OCI-M1 (cell line): Measurements from ENCODE around the gene ZNRF3.
"Not testable (repeated sequence)": the region's sequence is repeated elsewhere in the genome, so short reads cannot be mapped to it uniquely, and the experiment has no call there.

Experiments used
- DNase-seq: peaks from one replicate; lab custom pipeline; 2025; lab: John Stamatoyannopoulos, UW

The ZNRF3 gene

DNA sequence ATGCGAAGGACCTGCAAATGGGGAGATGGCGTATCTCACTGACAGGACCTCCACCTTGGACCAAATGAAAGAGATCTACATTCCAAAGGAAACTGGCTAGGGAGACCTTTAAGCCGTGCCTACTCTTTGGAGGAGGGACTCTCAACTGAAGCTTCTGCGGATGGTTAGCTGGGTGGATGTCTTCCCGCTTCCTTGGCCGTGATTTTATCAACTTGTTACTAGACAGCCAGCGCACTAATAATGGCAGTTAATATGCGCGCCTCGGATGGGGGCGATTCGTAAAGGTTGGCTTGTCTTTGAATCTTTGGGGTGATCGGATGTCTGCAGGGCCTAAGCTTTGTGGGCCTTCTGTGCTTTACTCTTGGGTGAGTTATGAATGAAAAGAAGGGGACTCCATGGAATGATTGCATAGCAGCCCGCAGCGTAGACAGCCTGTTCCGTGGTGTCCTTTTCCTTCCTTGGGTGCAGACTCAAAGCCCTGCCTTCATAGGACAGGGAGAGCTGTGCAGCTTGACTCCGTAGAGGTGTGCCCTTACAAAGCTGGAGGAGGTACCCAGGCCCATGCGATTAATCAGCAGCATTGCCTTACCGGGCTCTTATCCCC, 1.5 kb downstream of the ZNRF3 start:
- no peak for DNase-seq

DNA sequence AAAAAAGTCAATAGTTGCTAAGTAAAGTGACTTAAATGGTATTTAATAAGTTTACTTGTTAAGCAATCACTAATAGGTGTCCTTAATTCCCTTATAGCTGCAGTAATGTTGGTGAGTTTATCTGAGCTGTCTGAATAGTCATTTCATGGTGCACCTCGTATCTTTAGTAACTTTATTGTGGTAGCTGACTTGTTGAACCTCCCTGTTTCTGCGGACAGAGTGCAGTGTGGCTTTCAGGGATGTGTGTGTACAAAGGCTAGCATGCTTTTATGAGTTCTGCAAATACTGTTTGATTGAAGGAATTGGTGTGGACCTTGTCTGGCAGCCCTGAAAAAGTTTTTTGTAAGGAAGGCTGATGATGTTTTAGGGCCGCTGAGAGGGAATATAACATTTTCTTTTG, 2.6 kb downstream of the ZNRF3 start:
- DNase-seq, result peak; percentile 47

DNA sequence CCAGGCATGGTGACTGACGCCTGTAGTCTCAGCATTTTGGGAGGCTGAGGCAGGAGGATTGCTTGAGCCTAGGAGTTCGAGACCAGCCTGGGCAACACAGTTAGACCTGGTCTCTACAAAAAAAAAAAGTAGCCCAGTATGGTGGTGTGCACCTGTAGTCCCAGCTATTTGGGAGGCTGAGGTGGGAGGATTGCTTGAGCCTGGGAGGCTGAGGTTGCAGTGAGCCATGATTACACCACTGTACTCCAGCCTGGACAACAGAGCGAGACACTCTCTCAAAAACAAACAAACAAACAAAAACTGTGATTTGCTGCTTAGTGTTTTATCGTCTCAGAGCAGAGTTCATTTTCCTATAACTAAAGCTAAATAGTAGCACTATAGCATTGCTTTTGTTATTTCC, 3.3 kb downstream of the ZNRF3 start:
- DNase-seq, result not testable (repeated sequence)

DNA sequence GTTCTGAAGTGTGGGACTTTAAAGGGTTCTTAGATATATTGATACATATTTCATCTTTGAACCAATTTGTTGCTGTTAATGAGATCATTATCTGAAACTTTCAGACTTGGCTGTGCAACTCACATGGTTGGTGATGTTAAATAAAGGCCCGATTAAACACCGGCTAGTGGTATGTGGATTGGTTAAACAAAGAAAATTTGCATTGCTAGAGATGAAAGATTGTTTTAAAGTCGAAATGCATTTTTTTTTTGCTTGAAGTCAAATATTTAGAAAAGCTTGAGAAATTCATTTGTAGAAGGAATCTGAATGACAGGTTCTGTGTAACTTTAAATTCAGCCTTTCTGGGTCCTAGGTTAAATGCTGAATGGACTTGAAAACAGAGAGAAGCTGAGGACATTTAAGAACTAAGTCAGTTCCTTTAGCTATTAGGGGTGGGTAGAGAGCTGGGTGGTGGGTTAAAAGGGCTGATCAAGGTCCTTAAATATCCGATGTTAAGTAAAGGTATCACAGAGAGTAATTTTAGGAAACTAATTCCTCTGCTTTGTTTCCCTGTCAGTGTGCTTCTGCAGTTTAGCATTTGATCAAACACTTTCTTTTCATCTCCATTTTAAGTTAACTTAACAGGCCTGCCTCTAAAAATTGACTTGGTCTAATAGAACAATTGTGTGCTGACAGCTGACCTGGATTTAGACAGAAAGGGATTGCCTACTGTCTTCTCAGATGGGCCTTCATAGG, 4.5 kb downstream of the ZNRF3 start:
- DNase-seq, result no peak

DNA sequence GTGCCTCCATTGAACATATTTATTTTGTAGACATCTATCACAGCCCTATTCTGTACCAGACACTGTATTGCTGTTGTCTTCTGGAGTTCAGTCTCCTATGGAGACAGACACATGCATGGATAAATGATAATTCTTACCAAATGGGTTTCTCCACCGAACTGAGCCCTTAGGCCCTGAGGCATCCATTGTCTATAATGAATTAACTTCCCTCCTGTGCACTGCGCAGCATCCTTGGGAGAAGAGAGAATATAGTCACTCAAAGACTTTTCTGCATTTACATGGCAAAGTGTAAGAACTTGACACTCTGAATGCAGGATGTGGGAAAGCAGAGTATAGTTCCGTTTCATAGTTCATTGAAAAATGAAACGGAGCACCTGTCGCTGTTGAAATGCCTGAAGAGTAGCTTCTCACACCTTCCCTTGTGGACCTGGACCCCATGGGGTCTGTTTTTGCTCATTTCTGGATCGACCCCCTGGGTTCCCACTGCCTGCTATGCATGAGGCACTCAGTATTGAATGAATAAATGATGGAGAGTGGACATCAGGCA, 6.2 kb downstream of the ZNRF3 start:
- no peak for DNase-seq

DNA sequence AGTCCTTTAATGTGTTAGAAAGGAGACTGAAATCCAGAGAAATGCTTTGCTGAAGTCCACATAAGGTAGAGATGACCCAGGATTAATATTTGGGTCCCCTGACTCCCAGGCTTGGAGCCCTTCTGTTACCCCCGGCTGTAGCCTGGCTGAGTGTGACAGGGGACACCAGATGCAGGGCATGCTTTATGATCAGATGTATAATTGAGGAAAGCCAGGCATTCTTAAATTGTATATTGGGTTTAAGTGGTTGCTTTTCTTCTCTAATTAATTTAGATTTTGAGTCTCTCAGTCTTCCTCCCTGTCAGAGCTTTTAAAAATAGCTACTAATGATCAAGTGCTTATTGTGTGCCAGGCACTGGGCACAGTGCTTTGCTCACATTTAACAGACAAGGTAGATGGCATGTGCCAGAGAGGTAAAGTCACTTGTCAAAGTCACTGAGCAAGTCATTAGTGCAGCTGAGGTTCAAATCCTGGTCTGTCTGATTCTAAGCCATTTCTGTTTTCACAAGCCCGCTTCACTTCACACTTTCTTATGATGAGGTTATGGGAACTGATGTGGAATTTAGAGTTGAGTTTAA, 7.9 kb downstream of the ZNRF3 start:
- DNase-seq, result no peak

DNA sequence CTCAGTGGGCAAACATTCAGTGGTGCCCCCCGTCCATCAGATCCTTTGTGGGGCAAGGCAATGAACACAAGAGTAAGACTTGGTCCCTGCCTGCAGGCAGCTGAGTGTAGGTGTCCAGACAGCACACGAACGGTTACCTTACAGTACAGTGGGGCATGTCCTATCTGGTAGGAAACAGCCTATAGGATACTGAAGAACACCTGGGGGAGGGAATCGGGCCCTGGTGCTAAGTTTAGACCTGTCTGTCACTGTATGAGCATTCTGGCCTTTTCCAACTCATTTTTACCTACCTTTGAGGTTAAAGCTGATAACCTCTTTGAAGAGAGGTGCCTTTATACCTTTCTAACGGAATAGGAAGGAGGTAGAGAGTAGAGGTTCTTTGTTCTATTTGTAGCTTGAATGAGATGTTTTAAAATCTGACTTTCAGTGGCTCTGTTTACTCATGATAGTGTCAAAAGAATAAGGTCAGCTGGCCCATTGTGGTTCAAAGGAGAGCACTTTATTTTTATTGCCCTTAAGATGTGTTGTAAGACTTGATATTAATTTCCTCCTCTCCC, 8.9 kb downstream of the ZNRF3 start:
- DNase-seq, result no peak

DNA sequence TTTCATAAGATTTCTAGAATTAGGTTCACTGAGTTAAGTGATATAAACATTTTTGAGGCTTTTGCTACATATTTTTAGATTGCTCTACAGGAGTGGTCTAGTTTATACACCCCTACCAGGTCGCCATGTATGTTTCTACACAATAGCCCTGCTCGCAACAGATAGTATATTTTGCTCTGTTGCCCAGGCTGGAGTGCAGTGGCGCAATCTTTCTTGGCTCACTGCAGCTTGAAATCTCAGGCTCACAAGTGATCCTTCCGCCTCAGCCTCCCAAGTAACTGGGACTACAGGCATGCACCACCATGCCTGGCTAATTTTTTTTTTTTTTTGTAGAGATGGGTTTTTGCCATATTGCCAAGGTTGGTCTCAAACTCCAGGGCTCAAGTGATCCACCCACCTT, 10.4 kb downstream of the ZNRF3 start:
- DNase-seq, result no peak

DNA sequence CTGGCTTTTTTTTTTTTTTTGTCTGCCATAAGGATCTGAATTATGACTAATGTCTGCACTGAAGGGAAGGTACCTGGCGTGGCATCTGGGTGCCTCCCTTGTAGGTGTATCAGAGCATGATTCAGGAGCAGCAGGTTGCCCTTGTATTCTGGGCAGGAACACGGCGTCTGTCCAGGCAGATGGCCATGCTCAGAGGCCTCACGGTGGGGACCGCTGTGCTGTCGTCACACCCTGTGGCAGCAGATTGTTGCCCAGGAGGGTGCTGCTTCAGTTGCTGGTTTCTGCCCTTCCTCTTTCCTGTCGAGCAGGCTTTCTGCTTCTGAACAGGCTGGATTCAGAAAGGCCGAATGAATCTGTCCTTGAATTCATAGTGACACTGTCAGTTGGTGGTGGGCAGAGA, 11.0 kb downstream of the ZNRF3 start:
- peak; percentile 51 for DNase-seq

DNA sequence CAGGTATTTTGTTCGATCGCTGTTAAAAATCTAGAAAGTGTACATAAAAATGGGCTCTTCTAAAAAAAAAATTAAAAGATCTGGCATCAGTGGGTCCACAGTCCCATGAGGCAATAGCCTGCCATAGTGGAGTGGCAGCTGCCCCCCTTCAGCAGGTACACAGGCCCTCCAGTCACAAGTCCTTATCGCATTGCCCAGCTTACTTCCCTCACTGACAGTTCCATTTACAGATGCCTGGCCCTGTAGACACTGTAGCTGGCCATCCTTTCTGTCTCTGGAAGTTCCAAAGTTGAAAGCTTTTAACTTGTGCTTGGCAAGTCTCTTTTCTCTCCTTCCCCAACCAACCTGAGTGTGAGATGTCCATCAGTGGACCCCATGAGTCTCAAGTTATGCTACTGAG, 11.4 kb downstream of the ZNRF3 start:
- DNase-seq, result peak; percentile 59

DNA sequence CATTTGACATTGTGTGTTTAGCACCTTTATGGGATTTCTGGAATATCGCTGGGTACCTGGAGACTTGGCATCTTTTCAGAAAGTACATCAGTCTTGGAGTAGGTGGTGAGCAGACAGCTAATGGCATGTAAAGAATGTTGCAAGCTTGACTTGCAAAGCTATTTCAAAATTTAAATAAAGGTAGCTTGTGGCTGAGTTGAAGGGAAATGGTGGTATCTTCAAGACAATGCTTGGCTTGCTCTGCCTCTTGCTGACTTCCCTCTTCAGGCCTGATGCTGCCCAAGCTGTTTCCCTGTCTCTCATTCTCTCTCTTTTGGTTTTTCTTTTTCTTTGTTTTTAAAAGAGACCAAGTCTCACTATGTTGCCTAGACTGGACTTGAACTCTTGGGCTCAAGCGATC, 13.2 kb downstream of the ZNRF3 start:
- DNase-seq, result no peak

DNA sequence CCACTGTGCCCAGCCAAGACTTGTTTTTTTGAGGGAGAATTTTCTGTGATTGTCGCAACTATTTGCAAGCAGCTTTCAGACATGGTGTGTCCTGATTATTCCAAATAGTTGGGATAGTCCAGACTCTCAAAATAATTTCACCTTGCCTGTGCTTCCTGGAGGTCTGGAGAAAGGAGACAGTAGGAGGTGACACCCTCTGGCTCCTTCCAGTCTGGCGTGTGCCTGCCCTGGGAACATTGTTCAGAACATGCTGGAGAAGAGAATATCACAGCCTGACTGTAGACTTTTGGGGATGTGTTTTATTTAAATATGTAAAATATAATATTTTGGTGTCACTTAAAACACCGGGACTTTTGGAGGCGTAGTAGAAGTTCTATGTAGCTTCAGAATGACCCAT, 14.9 kb downstream of the ZNRF3 start:
- DNase-seq, result no peak

DNA sequence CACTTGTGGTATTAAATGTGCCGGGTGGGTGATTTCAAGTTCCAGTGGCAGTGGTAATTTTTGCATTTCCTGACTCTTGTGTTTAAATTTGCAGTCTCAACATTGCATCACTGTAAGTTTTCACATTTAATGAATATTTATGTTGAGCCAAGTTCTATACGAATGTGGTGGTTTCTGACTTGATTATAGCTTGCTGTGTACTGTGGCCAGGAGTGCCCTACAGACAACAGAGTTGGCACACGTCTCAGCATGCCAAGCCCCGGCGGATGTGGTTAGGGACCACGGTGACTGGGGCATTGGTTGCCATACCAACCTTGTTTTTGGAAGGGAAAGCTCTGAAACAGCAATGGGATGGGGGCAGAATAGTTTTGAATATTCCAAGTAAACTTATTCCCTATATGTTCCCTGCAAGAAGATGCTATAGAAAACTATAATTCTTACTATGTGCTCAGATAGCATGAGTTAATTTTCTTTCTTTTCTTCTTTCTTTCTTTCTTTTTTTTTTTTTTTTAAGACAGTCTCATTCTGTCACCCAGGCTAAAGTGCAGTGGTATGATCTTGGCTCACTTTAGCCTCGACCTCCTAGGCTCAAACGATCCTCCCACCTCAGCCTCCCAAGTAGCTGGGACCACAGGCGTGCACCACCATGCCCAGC, 16.0 kb downstream of the ZNRF3 start:
- DNase-seq, result no peak

DNA sequence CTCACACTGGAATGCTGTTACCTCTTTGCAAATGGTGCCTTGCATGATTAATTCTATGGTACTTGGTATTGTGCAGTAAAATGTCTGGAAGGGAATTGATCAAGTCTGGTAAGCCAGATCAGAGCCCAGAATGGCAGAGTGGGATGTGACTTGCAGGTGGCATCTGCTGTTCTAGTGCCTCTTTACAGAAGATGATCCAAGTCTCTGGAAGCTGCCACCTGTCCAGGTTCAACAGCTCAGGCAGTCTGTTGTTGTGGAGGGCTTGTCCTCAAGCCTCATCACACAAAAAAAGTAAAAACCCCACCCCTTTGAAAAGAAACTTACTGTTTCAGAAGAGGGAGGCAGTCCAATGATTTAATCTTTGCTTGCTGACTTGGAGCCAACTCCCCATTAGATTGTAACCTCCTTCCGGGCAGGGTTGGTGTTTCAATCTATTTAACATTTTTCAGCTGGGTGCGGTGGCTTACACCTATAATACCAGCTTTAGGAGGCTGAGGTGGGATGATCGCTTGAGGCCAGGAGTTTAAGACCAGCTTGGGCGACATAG, 17.1 kb downstream of the ZNRF3 start:
- no peak for DNase-seq

DNA sequence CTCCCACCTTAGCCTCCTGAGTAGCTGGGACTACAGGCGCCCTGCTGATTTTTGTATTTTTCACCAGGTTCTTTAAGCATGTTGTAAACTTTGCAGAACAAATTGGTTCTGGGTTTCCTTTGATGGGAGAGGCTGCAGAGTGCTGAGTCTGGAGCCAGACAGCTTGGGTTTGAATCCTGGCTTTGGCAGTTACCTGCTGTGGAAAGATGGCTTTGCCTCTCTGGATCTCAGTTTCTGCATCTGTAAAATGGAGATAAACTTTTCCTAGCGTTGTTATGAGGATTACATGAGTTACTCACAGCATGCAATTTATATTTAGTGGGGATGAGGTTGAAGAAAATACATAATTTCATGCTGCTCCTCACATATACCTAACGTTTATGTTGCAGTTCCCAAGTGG, 19.1 kb downstream of the ZNRF3 start:
- DNase-seq, result no peak

DNA sequence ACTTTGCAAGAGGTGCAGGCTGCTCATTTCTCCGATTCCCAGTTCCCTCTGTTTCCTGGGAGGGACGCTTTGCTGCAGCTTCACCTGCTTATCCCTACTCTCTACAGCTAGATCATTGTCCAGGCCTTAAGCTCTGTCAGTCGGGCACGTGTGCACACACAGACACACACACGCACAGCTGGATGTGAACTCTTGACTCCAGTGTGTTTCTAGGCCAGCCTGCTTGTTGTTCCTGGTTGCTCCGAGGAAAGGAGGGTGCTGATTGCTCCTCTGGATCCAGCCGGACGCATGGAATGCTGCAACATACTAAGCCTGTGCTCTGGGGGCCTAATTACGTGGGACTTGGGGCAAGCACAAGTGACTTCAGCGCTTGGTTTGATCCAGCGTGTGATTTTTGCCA, 19.7 kb downstream of the ZNRF3 start:
- no peak for DNase-seq

DNA sequence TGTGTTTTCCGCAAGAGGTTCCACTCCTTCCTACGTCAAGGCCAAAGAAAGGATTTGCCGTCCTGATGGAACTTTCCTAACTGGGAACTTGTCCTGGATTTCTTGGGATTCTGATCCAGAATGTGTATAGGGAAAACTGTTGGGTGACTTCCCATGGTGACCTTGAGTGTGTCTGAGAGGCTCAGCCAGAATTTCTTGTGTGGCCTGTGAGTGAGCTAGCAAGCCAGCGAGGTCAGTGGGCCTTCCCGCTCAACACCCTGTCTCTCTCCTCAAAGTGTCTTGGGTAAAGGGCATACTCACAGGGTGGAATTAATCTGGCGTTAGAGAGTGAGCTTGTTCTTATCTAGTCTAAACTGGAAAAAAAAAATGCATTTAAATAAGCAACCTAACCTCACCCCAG, 20.4 kb downstream of the ZNRF3 start:
- DNase-seq, result no peak

DNA sequence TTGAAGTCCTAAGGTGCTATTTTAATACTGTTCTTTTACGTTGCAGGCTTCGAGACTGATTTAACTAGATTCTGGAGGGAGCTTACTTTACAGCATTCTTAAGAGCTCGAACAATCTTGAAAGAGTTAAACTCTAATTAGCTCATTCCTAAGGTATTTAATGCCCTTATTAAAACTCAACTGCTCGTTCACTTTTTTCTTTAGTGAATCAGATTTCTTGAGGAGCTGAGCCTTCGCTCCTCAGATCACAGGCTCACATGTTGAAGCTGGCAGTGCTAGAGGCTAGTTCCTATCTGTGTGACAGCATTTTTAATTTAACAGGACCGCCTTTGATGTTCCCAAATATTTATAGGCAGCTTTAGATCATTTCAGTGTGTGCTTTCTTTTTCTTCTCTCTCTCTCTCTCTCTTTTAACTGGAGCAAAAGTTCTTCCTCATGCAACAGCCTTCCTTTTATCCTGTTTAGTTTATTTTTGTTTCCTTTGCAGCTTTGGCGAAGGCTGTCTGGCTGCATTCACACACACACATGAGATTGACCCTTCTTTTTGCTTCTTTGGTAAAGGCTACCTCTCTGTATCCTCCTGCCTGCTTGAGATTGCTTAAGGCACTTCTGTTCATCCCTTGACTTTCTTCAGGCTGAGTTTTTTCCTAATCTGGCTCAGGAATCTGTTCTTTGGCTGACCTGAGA, 21.0 kb downstream of the ZNRF3 start:
- no peak for DNase-seq

DNA sequence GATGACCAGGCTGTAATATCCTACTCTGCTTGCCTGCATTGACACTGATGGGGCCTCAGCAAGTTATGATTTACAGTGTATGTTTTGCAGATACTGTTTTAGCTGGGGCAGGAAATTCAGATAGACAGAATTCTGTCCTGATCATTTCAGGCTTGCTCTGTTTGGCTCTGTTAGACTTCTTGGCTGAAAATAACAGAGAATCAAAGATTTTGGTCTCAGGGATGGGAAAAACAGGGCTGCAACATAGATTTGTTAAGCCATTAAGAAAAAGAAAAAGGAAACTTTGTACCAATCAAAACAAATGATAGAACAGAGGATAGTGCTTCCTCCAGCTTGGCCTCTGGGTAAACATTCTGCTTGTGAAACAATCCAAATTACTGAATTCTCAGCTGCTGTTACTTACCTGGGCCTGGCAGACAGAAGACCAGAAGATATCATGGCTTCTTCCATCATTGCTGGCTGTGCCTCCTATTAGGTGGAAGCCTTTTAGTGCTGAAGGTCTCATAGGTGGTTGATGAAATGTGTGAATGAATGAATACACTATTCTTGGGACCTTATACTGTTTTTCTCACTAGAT, 22.0 kb downstream of the ZNRF3 start:
- DNase-seq, result no peak

DNA sequence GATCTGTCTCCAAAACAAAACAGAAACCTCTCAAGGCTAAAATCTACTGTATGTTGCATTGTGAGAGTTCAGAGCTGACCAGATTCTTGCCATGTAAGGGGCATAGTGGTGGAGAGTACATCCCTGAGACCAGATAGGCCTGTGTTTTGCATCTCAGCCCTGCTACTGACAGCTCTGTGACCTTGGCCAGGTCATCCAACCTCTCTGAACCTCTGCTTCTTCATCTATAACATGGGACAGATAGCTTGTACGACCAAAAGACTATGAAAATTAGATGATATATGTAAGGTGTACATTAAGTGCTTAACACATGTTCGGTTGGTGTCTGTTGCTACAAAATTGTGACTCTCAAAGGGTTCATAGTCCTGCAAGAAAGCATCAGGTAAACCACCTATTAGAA, 22.9 kb downstream of the ZNRF3 start:
- DNase-seq, result no peak

DNA sequence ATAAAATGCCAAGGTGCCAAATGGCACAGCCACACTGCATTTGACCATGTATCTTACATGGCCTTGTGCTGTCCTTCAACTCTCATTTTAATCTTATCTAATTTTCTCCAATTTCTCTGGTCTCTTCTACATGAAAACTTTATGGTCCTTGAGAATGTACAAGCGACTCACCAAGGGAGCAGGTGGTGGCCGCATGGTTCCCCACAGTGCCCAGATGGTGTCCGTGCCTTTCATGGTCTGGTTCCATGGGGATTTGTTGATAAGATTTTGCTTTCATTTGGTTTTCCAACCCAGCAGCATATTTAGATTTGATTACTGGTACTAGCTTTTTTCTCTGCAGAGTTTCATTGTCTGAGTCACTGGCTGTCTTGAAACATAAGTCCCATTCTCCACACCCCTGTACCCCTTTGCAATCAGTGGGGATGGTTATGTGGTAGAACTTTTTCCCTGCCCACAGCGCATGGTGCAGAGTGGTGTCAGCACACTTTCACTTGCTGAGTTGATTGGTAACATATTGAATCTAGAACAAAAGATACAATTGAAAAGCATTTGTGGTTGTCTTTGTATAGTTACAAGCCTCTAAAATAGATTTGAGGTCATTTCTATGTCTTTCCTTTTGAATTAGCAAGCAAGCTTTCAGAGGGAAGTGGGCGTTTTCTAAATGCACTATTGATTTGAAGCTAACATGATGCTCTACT, 24.1 kb downstream of the ZNRF3 start:
- DNase-seq, result no peak
